GM06990 (cell line): ENCODE results near the gene SF3A1.
"Not testable (repeated sequence)": the region's sequence is repeated elsewhere in the genome, so short reads cannot be mapped to it uniquely, and the experiment has no call there.

ENCODE experiments used
- DNase-seq: peaks from one replicate; pipeline ENCODE4 v3.0.0-alpha.2; 2011; ENCODE audit not compliant: insufficient read length; ENCODE audit errors: extremely low read depth
- H3K27me3 ChIP-seq: replicated peaks from 2 replicates; pipeline ENCODE4 v1.6.0; 2011; ENCODE audit warnings: low read length; ENCODE audit not compliant: control insufficient read depth, insufficient read depth
- H3K36me3 ChIP-seq: 2 replicates; pipeline ENCODE4 v1.5.1; 2011; ENCODE audit warnings: low read length; ENCODE audit not compliant: control insufficient read depth, insufficient read depth
- H3K4me3 ChIP-seq: replicated peaks from 2 replicates; pipeline ENCODE4 v1.5.1; 2011; ENCODE audit warnings: low read depth, mild to moderate bottlenecking, control low read depth, low read length
- CTCF ChIP-seq: IDR thresholded peaks from 2 replicates; pipeline ENCODE4 v1.5.1; 2011; ENCODE audit warnings: low read length, control low read depth, mild to moderate bottlenecking, inconsistent platforms; ENCODE audit not compliant: insufficient read depth, poor library complexity, severe bottlenecking

The SF3A1 gene

GRCh38 chr22:30402028-30402765 is 45.5 kb upstream of the SF3A1 start:
- no peak for TF ChIP-seq CTCF
- no peaks in the 10 kb centered on the region; the same call in 1 of the 2 replicates for H3K36me3 ChIP-seq
- peaks cover 3% of the 10 kb centered on the region for H3K27me3 ChIP-seq
- no peak overlapping the region for H3K4me3 ChIP-seq
- no peak for DNase-seq

- DNase-seq, H3K4me3 ChIP-seq, H3K36me3 ChIP-seq, H3K27me3 ChIP-seq: not testable (repeated sequence)
These were observed 44.3 kb upstream of the SF3A1 start for GRCh38 chr22:30401024-30401423.

- no peak overlapping the region for H3K4me3 ChIP-seq
- TF ChIP-seq CTCF: no peak
- H3K27me3 ChIP-seq: peaks cover 3% of the 10 kb centered on the region
- no peaks in the 10 kb centered on the region for H3K36me3 ChIP-seq
- DNase-seq: no peak
These were observed 43.5 kb upstream of the SF3A1 start for GRCh38 chr22:30400159-30400558.

- peaks cover 3% of the 10 kb centered on the region for H3K27me3 ChIP-seq
- H3K4me3 ChIP-seq: no peak overlapping the region
- no peak for DNase-seq
- no peak for TF ChIP-seq CTCF
- no peaks in the 10 kb centered on the region for H3K36me3 ChIP-seq
These were observed 43.0 kb upstream of the SF3A1 start for GRCh38 chr22:30399718-30400117.

GRCh38 chr22:30398685-30399680 is 42.3 kb upstream of the SF3A1 start:
- TF ChIP-seq CTCF: no peak
- no peak for DNase-seq
- H3K4me3 ChIP-seq: no peak overlapping the region
- H3K27me3 ChIP-seq: peaks cover 3% of the 10 kb centered on the region
- no peaks in the 10 kb centered on the region for H3K36me3 ChIP-seq
